Glomerular visceral epithelial cell (primary cell): ENCODE measurements around the gene OR4E1.
A peak's percentile ranks its signal among the peaks of the same experiment; 100 is the strongest.
"Not testable (repeated sequence)": the region's sequence is repeated elsewhere in the genome, so short reads cannot be mapped to it uniquely, and the experiment has no call there.

ENCODE experiments used
- DNase-seq: peaks from one replicate; pipeline ENCODE4 v3.0.0-alpha.2; 2016; ENCODE audit errors: extremely low spot score

OR4E1 gene, protein sequence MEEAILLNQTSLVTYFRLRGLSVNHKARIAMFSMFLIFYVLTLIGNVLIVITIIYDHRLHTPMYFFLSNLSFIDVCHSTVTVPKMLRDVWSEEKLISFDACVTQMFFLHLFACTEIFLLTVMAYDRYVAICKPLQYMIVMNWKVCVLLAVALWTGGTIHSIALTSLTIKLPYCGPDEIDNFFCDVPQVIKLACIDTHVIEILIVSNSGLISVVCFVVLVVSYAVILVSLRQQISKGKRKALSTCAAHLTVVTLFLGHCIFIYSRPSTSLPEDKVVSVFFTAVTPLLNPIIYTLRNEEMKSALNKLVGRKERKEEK

DNA sequence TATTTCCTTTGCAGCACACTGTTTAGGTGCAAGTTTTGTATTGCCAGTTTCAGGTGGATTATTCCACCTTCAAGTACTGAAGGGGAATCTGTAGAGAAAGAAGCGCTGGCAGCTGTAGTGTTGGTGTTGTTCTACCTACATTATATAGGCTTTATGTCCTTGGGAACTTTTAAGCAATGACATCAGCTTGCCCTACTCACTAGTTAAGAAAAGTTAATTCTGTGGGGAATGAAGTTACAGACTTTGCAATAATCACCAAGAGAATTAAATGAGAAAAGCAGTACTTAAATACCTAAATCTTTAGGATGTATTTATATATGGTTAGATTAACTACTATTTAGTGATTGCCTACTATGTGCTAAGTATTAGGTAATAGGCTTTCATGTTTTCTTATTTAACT, at the start of gene OR4E1:
Gene OR4E1, minus strand, starts transcription at position 101 of the 400 bp plus-strand sequence. CDS start 2,883 bp downstream, outside the sequence.
- no peak for DNase-seq

DNA sequence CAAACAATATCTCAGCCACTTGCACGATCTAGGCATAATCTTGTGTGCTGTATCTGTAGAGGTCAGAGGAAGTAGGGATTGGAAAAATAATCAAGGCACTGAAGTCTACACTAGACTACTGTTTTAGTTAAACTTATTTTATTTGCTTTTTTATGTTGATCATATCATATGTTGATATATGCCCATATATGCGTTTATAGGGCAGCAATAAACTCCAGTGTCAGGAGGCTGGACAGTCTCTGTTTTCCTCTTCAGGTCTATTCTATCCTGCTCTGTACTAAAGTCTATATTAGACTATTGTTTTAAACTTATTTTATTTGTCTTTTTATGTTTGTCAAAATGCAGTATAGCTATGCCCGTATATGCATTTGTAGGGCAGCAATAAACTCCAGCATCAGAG, 47.9 kb upstream of the OR4E1 start:
- no peak for DNase-seq

DNA sequence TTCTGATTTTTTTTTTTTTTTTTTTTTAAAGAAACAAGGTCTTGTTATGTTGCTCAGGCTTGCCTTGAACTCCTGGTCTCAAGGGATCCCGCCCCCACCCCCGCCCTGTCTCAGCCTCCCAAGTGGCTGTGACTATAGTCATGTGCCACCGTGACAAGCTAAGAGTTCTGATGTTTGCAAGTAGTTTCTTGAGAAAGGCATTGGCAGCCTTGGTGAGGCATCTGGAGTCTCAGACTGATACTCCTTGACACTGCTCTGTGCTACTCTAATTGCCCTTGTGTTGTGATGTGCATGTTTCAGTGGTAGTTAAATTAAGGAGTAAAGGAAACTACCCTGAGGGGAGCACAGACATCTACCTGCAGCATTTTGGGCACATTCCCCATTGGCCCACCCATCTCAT, 46.2 kb upstream of the OR4E1 start:
- no peak for DNase-seq

DNA sequence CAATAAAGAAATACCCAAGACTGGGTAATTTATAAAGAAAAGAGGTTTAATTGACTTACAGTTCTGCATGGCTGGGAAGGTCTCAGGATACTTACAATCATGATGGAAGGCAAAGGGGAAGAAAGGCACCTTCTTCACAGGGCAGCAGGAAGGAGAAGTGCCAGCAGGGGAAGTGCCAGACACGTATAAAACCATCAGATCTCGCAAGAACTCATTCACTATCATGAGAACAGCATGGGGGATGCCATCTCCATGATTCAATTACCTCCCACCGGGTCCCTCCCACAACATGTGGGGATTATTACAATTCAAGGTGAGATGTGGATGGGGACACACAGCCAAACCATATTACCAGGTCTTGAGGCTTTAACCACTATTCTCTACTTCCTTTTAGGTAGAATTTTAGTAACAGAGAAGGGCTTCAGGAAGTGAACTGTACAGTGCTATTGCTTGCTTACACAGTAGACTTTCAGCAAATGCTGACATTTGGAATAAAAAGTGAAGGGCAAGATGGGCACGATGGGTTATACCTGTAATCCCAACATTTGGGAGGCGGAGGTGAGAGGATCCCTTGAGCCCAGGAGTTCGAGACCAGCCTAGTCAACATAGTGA, 40.8 kb upstream of the OR4E1 start:
- no peak for DNase-seq

DNA sequence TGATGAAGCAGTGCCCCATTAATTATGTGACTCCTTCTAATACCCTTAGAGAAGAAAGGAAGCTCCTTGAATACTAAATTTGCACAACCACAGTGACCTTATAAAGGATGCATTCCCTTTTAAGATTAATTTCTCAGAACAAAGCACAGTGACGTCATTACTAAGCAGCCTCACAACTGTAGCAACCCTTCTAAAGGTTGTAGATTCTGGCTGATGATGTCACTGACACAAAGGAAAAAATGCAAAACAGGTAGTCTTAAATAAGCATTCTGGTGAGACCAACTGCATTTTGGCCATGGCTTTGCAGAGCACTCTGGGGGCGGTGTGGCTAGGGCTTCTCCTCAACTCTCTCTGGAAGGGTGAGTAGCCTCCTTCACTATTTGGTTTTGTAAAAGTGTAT, 38.4 kb upstream of the OR4E1 start:
- no peak for DNase-seq

DNA sequence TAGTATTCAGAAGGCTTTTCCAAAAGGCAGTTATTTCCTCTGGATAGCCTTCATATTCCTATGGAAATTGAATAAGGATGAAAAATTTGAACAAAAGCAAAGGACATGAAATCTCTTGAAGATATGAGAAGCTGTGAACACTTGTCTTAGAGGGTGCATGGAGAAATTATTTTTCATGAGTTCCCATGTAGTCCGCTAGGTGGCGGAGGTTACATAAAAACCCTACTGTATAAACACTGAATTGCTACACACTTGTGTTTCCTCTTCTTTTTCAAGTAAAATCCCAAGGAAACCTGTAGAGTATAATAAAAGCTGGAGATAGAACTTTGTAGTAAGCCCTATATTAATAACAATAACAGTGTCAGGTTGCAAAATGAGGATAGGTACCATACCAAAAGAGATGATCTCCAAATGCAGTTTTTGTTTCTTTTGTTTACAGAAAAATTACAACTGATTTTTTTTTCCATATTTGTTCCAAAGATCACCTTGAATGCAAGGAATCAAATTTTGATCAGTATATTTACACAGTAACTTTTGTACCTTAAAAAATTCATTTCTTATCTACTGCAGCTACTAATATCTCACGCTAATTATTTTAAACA, 37.8 kb upstream of the OR4E1 start:
- DNase-seq: peak; percentile 47

DNA sequence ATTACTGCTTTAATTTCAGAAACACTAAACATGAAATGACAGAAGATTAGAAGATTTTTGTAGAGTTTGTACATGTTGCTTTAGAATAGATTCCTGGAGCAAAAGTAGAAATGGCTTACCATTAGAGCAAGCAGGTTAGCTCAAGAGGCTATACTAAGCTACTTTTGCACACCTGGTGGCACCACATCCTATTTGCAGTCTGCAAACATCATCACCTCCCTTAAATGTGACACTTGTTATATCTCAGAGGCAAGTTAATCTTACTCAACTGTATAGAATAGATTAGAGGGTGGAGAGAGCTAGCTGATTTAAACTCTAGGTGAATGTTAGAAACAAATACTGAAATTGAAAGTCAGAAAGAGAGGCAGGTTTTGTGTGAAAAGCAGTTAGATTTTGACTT, 30.7 kb upstream of the OR4E1 start:
- no peak for DNase-seq

DNA sequence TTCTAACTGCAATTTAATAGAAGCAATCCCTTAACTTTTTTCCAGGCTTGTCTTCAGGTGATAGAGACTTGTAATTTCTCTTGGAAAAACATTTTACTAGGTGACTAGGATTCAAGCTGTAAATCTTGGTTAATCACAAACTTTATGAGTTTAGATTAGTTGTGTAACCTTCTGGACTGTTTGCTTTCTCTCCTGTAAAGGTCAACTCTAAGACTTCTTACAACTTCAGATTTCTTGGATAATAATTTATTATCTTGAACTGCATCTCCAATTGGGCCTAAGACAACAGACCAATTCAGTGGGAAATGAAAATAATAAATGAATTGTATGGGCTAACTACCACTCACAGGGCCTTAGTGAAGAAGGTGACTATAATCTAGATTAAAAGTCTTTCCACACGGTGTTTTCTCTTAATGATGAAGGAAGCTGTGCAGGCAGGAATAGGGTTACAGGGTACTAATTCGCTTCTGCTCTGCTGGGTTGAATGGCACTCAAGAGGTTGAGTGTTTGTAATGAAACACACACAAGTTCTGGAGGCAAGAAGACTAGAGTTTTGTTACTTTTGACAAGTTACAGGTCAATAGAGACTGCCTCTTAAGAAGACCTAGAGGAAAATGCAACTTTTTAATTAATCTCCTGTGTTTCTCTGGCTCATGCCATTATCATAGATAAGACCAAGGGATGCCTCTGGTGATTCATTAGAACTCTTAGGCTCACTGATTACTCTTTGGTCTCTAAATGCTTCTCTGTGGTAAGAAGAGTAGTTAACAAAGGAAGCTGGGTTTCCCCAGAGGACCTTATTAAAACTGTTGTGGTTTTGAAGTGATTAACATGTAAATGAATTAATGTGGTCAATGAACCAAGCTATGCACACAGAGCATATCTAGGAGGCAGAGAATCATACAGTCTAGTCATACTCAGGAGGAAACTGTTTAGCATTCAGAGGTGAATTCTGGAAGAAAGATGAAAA, 30.0 kb upstream of the OR4E1 start:
- no peak for DNase-seq

DNA sequence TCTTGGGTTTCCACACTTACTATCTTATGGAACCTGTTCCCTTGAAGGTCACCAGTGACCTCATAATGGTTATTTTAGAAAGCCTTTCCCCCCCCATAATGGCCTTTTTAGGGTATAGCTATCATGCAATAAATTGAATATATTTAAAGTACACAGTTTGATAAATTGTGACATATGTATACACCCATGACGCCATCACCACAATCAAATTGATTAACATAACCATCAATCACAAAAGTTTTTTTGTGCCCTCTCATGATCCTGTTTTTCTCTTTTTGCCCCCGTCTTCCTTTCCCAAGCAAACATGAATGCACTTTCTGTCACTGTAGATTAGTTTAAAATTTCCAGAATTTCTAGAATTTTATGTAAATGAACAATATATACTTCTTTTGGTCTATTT, 28.7 kb upstream of the OR4E1 start:
- no peak for DNase-seq

DNA sequence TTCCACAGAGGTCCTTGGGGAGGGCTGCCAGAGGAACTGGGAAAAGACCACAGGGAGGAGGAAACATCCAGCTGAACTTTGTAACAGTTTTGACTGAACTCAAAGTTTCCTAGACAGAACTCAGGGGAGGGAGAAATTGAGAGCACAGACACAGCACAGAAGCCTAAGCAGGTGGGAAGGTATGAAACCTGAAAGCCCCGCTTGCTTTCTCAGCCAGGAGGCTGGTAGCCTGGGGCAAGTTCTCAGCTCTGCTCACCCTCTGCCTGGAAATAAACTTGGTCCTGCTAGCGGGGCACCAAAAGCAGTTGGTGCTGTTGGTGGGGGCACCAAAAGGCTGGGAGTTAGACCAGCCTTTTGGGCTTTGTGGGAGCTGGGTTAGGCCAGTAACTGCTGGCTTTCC, 25.9 kb upstream of the OR4E1 start:
- no peak for DNase-seq

DNA sequence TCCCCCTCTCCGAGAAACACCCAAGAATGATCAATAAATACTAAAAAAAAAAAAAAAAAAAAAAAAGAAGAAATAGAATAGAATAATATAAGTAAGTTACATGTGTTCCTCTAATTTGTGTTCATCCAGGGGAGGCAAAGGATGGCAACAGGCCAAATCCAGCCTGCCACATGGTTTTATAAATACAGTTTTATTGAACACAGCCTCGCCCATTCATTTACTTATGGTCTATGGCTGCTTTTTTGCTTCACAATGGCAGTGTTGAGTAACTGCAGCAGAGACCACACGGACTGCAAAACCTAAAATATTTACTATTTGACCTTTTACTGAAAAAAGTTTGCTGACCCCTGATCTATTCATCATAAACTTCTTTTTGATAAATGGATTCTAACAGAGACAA, 24.9 kb upstream of the OR4E1 start:
- not testable (repeated sequence) for DNase-seq

DNA sequence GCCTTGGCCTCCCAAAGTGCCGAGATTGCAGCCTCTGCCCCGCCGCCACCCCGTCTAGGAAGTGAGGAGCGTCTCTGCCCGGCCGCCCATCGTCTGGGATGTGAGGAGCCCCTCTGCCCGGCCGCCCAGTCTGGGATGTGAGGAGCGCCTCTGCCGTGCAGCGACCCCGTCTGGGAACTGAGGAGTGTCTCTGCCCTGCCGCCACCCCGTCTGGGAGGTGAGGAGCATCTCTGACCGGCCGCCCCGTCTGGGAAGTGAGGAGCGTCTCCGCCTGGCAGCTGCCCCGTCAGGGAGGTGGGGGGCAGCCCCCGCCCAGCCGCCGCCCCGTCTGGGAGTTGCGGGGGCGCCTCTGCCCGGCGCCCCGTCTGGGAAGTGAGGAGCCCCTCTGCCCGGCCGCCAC, 24.0 kb upstream of the OR4E1 start:
- DNase-seq: not testable (repeated sequence)

DNA sequence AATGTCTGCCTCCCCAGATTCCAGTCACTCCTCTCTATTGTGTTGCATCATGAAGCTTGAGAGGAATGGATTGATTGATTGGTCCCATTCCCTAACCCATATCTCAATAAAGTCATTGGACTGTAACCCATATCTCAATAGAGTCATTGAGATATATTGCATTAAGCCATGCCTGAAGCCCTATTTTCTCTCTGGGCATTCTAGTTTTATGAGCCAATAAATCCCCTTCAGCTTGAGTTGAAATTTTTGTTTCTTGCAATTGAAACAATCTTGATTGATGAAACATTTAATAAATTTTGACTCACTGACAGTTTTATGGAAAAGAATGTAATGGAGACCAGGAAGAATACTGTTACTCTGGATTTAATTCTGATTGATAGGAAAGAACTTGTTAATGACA, 20.8 kb upstream of the OR4E1 start:
- DNase-seq: no peak

DNA sequence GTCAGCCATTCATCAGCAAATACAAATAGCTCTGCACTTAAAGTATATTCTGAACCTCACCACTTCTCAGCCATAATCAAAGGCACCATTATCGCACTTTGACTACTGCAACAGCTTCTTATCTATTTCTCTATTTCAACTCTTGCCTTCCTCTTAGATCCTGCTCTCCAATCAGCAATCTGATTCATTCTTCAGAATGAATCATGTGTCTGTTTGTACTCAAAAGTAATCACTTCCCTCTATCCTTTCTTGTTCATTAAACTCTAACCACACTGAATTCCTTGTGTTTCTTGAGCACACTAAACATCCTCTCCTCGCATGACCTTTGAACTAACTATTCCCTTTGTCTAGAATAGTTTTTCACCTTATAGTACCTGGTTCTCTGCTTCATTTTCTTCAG, 12.8 kb upstream of the OR4E1 start:
- DNase-seq: no peak

DNA sequence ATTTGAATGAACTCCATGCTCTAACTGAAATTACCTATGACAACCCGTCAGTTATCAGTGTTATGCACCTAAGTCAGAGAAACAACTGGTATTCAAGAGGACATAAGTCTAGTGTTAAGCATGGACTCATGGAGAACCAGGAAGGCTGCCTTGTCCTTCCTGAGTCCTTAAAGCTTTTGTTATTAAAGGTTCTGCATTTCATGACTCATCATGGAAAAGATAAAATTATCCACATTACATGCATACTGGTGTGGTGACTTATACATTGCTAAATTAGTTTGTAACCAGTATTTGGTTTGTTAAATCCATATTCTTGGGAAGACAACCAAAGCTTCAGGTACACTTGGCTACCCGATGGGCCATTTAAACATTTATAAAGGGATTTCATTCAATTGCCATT, 6.5 kb upstream of the OR4E1 start:
- DNase-seq: peak; percentile 18

DNA sequence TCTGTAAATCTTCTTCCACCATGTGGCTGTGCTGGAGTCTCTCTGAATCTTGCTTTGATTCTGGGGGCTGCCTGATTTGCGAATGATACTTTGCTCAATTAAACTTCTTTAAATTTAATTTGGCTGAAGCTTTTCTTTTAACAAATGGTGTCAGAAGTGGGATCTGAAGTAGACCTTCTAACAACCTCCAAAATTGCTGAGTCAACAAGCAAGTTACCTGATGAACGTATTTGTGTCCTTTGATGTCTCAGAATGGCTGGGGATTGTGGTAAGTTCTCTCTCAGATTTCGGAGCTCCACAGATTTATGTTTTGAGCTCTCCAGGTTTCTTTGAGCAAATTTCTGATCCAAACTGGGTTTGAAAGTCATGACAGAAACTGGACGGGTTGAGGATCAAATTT, 1.9 kb upstream of the OR4E1 start:
- no peak for DNase-seq

DNA sequence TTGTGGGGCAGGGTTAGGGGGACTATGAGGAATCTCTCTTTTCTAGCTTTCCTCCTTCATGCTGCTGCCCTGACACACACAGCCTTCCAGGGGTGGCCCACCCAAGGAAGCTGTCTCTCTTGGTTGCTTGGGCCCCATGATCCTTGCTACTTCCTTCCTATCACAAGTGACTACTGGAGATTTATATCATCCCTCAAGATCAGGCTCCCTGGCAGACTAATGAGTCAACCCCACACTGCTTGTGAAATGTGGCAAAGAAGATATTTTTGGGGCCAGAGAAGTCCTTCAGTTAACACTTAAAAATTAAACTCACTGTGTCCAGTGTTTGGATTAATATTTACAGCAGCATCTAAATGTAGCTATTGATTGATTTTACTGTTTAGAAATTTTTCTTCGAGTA, 1.5 kb downstream of the OR4E1 start:
- no peak for DNase-seq

DNA sequence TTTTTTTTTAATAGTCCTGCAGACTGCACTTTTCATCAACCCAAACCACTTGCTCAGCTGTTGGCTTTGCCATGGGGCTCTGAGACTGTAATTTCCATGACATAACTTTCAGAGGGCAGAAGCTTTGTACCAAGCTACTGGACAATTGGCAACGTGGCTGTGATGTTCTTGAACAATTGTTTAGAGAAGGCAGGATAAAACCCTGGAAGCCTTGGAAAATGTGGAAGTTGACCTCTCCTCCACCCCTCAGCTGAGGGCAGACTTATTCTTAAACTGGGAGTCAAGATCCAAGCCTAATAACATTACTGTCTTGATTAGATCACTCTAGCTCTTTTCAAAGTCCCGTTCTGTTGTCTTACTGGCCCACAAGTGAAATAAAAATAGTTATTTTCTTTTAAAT, 2.2 kb downstream of the OR4E1 start:
- DNase-seq: no peak

DNA sequence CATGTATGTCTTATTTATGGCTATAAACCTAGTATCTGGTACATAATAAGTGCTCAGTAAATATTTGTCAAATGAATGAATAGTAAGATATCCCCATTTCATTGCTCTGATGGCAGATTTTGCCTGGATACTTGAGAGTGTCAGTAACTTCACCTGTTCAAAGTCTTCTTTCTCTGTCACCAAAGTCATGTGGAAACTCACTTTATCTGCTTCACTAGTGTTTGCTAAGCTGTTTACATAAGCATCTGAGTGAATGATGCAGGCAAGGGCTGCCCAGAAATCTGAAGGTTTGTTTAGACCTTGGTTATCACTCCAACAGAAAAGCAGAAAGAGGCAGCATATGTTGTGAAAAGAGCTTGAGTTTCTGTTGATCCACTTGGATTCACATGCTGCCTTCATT, 4.3 kb downstream of the OR4E1 start:
- no peak for DNase-seq

DNA sequence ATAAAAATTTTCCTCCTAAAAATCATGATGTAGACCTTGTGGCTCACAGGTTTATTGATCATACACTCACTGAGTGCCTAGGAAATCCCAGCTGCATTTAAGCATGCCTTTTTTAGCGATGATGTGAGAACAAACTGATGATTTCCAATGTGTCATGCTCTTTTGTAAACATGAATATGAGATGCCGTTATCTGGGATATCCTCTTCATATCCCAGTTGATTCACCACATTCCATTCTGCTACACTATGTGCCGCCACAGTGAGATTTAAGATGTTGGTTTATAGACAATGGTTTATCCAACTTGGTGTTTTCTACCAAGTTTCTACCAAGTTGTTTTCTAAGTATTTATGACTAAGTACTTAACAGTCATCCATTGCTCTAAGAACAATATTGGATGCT, 5.2 kb downstream of the OR4E1 start:
- peak; percentile 58 for DNase-seq

DNA sequence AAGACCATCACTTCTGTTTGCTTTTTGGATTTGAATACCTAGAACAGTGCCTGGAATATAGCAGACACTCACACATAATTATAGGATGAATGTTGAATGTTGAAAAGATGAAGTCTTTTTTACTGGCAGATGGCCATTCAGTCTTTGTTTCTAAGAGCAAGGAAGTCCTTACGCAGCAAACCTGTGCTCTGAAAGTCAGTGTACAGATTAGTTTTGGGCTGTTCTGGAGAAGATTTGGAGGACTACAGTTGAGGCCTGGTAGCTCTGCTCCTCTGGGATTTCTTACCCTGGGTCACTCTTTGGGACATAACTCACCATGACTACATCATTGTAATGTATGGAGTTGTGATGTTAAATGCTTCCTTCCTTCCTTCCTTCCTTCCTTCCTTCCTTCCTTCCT, 16.6 kb downstream of the OR4E1 start:
- DNase-seq: no peak

DNA sequence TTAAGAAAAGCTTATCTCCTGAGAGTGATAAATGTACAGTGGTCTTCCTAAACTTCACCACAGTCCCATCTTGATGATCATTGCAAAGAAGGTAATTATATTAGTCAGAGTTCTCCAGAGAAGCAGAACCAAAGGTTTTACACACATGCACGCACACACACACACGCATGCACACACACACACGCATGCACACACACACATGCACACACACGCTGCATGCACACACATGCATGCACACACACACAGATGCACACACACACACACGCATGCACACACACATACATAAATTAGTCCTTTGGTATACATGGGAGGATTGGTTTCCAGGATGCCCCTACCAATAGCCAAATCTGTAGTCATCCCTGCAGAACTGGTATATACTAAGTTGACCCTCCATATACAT, 19.4 kb downstream of the OR4E1 start:
- no peak for DNase-seq
